Testis (tissue), 3 donors: ENCODE results near the gene SPINT1. TPM values are rescaled to one million over a fixed set of nuclear protein-coding genes. Genes with fewer than 3 reads are reported as not detected.
A peak's percentile ranks its signal among the peaks of the same experiment; 100 is the strongest.

Source experiments
- DNase-seq: peaks from one replicate; pipeline ENCODE4 v3.0.0-alpha.2; 2019
- H3K27ac ChIP-seq, 2 donors: fragments of 200-600 bp; sonication (generic); one replicate each; pipeline ENCODE4 v1.5.1; 2019
- H3K27me3 ChIP-seq: fragments of 200-600 bp; sonication (generic); one replicate; pipeline ENCODE4 v1.5.1; 2019
- H3K36me3 ChIP-seq: fragments of 200-600 bp; sonication (generic); one replicate; pipeline ENCODE4 v1.5.1; 2017; ENCODE audit warnings: low read depth; ENCODE audit errors: missing control alignments
- H3K4me1 ChIP-seq: fragments of 200-600 bp; sonication (generic); one replicate; pipeline ENCODE4 v1.5.1; 2019
- H3K4me3 ChIP-seq, 2 donors: fragments of 200-600 bp; sonication (generic); one replicate each; pipeline ENCODE4 v1.5.1; 2017 to 2019
- H3K9me3 ChIP-seq: fragments of 200-600 bp; sonication (generic); one replicate; pipeline ENCODE4 v1.5.1; 2017
- CTCF ChIP-seq, 3 experiments: fragments of 450-650 bp in 2 of 3; fragments of 200-600 bp in 1 of 3; sonication (generic) in 1 of 3; IDR thresholded peaks; one replicate each; pipeline ENCODE4 v1.5.1; 2016 to 2019; ENCODE audit warnings: antibody characterized with exemption in 3 of 3, mild to moderate bottlenecking in 2 of 3, moderate library complexity in 1 of 3
- POLR2A ChIP-seq: fragments of 450-650 bp; IDR thresholded peaks from one replicate; pipeline ENCODE4 v1.6.1; 2017; ENCODE audit warnings: antibody characterized with exemption, mild to moderate bottlenecking, moderate library complexity
- WGBS, 2 donors: methylation state at CpG; one replicate each; pipeline ENCODE4 v1.1.5; 2018; 5-methylcytosine and 5-hydroxymethylcytosine counted together
- intact Hi-C: fragments of 100-400 bp; cut with DNase I; formaldehyde crosslinking; loops from one replicate; pipeline ENCODE4 v1.15.1; 2023; ENCODE audit warnings: low total_unique reads
- polyA plus RNA-seq: library from polyadenylated mRNA; stranded (reverse); fragments of 350-450 nt; fragmentation: Illumina TruSeq; extraction: RNeasy Lipid Tissue Mini Kit (QIAGEN cat#74804); gene quantifications from one replicate; pipeline ENCODE4 v1.2.3, GENCODE V29; 2014; ENCODE audit warnings: low read depth, low replicate concordance; ENCODE audit not compliant: insufficient read depth
- total RNA-seq, 2 donors: library from RNA; depleted of rRNA; stranded (reverse); fragments of >200 nt; gene quantifications; one replicate each; pipeline ENCODE4 v1.2.3, GENCODE V29; 2016

The SPINT1 gene
- total and polyA plus RNA-seq, 3 donors from 2014 or later: 7.2 to 10.5 (median 9.5) TPM

DNA sequence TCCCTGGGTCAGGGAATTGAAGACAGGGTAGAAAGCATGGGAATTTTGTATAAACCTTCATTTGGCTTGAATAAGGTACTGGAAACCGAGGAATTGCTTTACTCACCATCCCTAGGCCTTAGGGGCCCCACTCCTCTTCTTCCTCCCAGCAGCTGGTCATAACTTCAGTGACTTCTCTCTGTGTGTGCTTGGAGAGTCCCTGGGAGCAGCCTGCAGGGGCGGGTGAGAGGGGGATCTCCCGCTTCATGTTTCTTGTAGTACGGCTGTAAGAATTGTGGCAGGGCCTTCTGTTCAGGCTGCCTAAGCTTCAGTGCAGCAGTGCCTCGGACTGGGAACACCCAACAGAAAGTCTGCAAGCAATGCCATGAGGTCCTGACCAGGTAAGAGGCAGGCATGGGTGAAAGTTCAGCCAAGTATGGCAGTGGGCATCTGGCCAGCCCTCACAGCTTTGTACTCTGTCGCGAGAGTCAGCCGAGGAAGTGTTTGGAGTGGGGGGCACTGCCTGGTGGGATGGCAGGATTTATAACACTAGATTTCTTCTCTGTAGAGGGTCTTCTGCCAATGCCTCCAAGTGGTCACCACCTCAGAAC is 34.9 kb upstream of the SPINT1 start:
- TF ChIP-seq CTCF (IDR thresholded peaks at IDR 0.05) (no peak), POLR2A (no peak)
- Histone ChIP-seq H3K27me3 (no peaks in the 10 kb centered on the region), H3K4me1 (peaks cover 9% of the 10 kb centered on the region), H3K9me3 (no peaks in the 10 kb centered on the region), H3K27ac (no peak overlapping the region), H3K4me3 (no peak overlapping the region), H3K36me3 (no peaks in the 10 kb centered on the region)
- DNase-seq: no peak
- WGBS, 2 donors: 73 to 83% methylated on average over 5 to 8 of the region's 8 CpGs
- intact Hi-C loops: no loop called here

GRCh38 chr15:40812721-40813425 is 31.0 kb upstream of the SPINT1 start:
- peaks cover 13% of the 10 kb centered on the region for H3K4me1 ChIP-seq
- intact Hi-C loops: no loop called here
- WGBS, 2 donors: 92 to 94% methylated on average over 9 to 12 of the region's 12 CpGs
- TF ChIP-seq CTCF (IDR thresholded peaks at IDR 0.05) (no peak), POLR2A (no peak)
- H3K36me3 ChIP-seq: no peaks in the 10 kb centered on the region
- DNase-seq: no peak
- no peak overlapping the region for H3K4me3 ChIP-seq
- no peaks in the 10 kb centered on the region for H3K9me3 ChIP-seq
- no peaks in the 10 kb centered on the region for H3K27me3 ChIP-seq
- H3K27ac ChIP-seq: no peak overlapping the region

DNA sequence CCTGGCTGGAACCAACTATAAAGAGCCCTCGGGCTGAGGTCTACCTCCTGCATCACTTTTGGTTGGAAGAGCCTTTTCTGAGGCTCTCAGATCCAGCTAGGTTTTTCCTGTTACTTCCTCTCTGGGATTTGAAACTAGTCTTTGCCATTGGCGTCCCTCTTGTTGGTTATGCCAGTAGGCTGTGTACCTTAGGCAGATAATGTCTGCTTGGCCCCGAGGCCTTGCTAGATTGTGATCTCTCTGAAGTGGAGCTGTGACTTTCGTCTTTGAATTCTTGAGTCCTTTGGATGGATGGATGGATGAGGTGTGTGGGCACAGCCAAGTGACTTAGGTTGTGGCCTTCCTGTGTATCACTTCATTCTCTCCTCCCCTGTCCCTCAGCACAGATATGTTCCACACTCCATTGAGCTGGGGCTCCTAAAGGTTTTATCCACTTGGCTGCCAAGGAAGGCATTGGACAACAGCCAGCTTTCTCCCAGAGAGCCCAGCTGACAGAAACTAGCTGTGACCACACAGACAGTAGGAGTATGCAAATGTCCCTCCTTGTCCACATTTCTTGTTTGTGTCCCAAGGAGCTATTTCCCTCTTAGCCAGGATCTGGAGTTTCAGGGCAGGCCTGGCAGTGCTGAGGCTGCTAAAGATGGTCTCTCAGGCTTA is 28.7 kb upstream of the SPINT1 start:
- peaks cover 7% of the 10 kb centered on the region for H3K4me1 ChIP-seq
- H3K27me3 ChIP-seq: no peaks in the 10 kb centered on the region
- H3K4me3 ChIP-seq: no peak overlapping the region
- WGBS, 2 donors: 64 to 71% methylated on average over 4 of the region's 4 CpGs
- no peaks in the 10 kb centered on the region for H3K9me3 ChIP-seq
- H3K36me3 ChIP-seq: no peaks in the 10 kb centered on the region
- H3K27ac ChIP-seq: peak overlapping the region; percentile 32 to 59
- intact Hi-C loops: no loop called here
- peak; percentile 89 for DNase-seq
- TF ChIP-seq CTCF (IDR thresholded peaks at IDR 0.05): no peak
- TF ChIP-seq POLR2A: no peak

DNA sequence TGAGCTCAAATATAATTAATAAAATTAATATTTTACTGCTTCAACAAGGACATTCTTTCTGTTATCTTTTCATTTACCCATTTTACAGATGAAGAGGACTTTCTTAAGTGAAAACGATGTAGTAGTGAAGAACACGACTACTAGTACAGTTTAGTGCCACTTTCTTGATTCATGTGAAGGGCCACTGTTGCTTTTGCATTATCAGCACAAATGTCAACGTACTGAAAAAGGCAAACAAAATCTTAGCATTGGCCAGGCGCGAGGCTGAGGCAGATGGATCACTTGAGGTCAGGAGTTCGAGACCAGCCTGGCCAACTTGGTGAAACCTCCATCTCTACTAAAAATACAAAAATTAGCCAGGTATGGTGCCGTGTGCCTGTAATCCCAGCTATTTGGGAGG is 24.8 kb upstream of the SPINT1 start:
- no peak for TF ChIP-seq CTCF (IDR thresholded peaks at IDR 0.05)
- TF ChIP-seq POLR2A: no peak
- intact Hi-C loops: no loop called here
- no peak overlapping the region for H3K4me3 ChIP-seq
- peaks cover 7% of the 10 kb centered on the region for H3K4me1 ChIP-seq
- H3K9me3 ChIP-seq: no peaks in the 10 kb centered on the region
- no peak for DNase-seq
- 77 to 84% methylated on average over 7 of the region's 7 CpGs for WGBS, 2 donors
- H3K27me3 ChIP-seq: no peaks in the 10 kb centered on the region
- H3K27ac ChIP-seq: no peak overlapping the region
- no peaks in the 10 kb centered on the region for H3K36me3 ChIP-seq
